ENCODE data around the gene NUCKS1. TPM values are rescaled to one million over a fixed set of nuclear protein-coding genes. Genes with fewer than 3 reads are reported as not detected.

NUCKS1 gene
- total RNA-seq, 1 donor from 2014 or later: 203 TPM

GRCh38 chr1:205770618-205771017 lies 20.6 kb upstream of the NUCKS1 start:
- H3K4me1 Mint-ChIP-seq (ENCODE audit: low read depth): peaks cover 28% of the 10 kb centered on the region
- no peaks in the 10 kb centered on the region for H3K27me3 Mint-ChIP-seq (ENCODE audit: low read depth)
- no peak overlapping the region for H3K27ac Mint-ChIP-seq (ENCODE audit: unreplicated experiment)
- DNase-seq (ENCODE audit: low spot score): no peak
- H3K9me3 Mint-ChIP-seq (ENCODE audit: low read depth): no peaks in the 10 kb centered on the region
- H3K4me3 Mint-ChIP-seq (ENCODE audit: unreplicated experiment): no peak overlapping the region
- H3K36me3 Mint-ChIP-seq (ENCODE audit: low read depth): peaks cover 9% of the 10 kb centered on the region
- no peak for TF ChIP-seq CTCF (IDR thresholded peaks at IDR 0.05)

- Mint-ChIP-seq H3K36me3 (ENCODE audit: low read depth) (peaks cover 9% of the 10 kb centered on the region), H3K4me1 (ENCODE audit: low read depth) (peaks cover 23% of the 10 kb centered on the region), H3K27me3 (ENCODE audit: low read depth) (no peaks in the 10 kb centered on the region), H3K4me3 (ENCODE audit: unreplicated experiment) (no peak overlapping the region), H3K27ac (ENCODE audit: unreplicated experiment) (no peak overlapping the region), H3K9me3 (ENCODE audit: low read depth) (no peaks in the 10 kb centered on the region)
- TF ChIP-seq CTCF (IDR thresholded peaks at IDR 0.05): no peak
- DNase-seq (ENCODE audit: low spot score): no peak
These were observed 19.8 kb upstream of the NUCKS1 start for GRCh38 chr1:205769641-205770365.

- no peak for DNase-seq (ENCODE audit: low spot score)
- Mint-ChIP-seq H3K27ac (ENCODE audit: unreplicated experiment) (no peak overlapping the region), H3K9me3 (ENCODE audit: low read depth) (no peaks in the 10 kb centered on the region), H3K4me3 (ENCODE audit: unreplicated experiment) (no peak overlapping the region), H3K27me3 (ENCODE audit: low read depth) (no peaks in the 10 kb centered on the region), H3K4me1 (ENCODE audit: low read depth) (peaks cover 14% of the 10 kb centered on the region), H3K36me3 (ENCODE audit: low read depth) (peaks cover 7% of the 10 kb centered on the region)
- no peak for TF ChIP-seq CTCF (IDR thresholded peaks at IDR 0.05)
These were observed 17.3 kb upstream of the NUCKS1 start for GRCh38 chr1:205767248-205767647.

DNA sequence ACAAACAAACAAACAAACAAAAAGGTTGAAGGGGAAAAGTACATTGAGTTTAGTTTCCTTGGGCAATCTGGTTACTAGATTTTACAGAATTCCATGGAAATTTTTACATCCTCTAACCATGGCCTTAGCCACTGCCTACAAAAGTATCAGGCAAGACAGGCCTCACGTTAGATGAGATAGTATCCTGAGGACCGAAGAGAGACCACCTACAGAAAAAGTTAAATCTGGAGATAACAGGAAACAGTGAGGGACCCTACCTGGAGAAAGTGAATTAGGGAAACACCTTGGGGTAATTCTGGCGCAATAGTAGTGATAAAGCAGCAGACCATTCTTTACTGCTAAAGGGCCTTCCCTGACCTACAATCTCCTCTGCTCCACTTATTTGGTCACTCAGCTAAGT lies 16.6 kb upstream of the NUCKS1 start:
- TF ChIP-seq CTCF (IDR thresholded peaks at IDR 0.05): no peak
- Mint-ChIP-seq H3K9me3 (ENCODE audit: low read depth) (no peaks in the 10 kb centered on the region), H3K27me3 (ENCODE audit: low read depth) (no peaks in the 10 kb centered on the region), H3K27ac (ENCODE audit: unreplicated experiment) (no peak overlapping the region), H3K4me1 (ENCODE audit: low read depth) (peaks cover 14% of the 10 kb centered on the region), H3K36me3 (ENCODE audit: low read depth) (peaks cover 6% of the 10 kb centered on the region), H3K4me3 (ENCODE audit: unreplicated experiment) (no peak overlapping the region)
- no peak for DNase-seq (ENCODE audit: low spot score)

DNA sequence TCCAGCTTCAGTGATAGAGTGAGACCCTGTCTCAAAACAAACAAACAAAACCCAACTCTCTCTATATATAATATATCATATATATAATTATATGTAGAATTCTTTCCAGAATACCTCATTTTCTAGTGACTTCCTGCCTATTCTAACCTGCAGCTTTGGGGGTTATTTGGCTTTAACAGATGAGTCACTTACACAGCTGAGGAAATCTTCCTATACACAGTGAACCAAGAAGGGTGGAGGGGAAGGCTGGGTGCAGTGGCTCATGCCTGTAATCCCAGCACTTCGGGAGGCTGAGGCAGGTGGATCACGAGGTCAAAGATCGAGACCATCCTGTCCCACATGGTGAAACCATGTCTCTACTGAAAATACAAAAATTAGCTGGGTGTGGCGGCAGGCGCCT lies 16.1 kb upstream of the NUCKS1 start:
- Mint-ChIP-seq H3K4me1 (ENCODE audit: low read depth) (peaks cover 14% of the 10 kb centered on the region), H3K9me3 (ENCODE audit: low read depth) (no peaks in the 10 kb centered on the region), H3K36me3 (ENCODE audit: low read depth) (peaks cover 6% of the 10 kb centered on the region), H3K27me3 (ENCODE audit: low read depth) (no peaks in the 10 kb centered on the region), H3K27ac (ENCODE audit: unreplicated experiment) (peak overlapping the region; percentile 22), H3K4me3 (ENCODE audit: unreplicated experiment) (no peak overlapping the region)
- TF ChIP-seq CTCF (IDR thresholded peaks at IDR 0.05): no peak
- DNase-seq (ENCODE audit: low spot score): no peak

Measured in chondrocyte (in vitro differentiated cells).